ENCODE measurements around the gene LARP4B. TPM values are rescaled to one million over a fixed set of nuclear protein-coding genes. Genes with fewer than 3 reads are reported as not detected.

Gene LARP4B
- total and polyA plus RNA-seq, 2 experiments from 2014 or later, result 18.3 to 52.3 TPM

GRCh38 chr10:954396-954795 lies 22.9 kb upstream of the LARP4B start:
- Histone ChIP-seq H3F3A (replicated peaks; ENCODE audit: low read depth) (no peaks in the 10 kb centered on the region), H4K20me1 (replicated peaks; ENCODE audit: insufficient read depth) (no peaks in the 10 kb centered on the region), H3K4me3 (no peak overlapping the region), H3K4me1 (ENCODE audit: insufficient read depth) (no peaks in the 10 kb centered on the region), H3K27ac (ENCODE audit: low read depth) (no peak overlapping the region), H3K79me2 (replicated peaks; ENCODE audit: insufficient read depth) (no peaks in the 10 kb centered on the region), H3K36me3 (ENCODE audit: insufficient read depth) (no peaks in the 10 kb centered on the region), H3K9me2 (ENCODE audit: insufficient read depth) (no peaks in the 10 kb centered on the region), H3K27me3 (ENCODE audit: insufficient read depth) (no peaks in the 10 kb centered on the region), H3K4me2 (no peak overlapping the region), H2AFZ (no peak overlapping the region)
- Mint-ChIP-seq H3K27ac (no peak overlapping the region), H3K9me3 (no peaks in the 10 kb centered on the region), H3K4me1 (peaks cover 5% of the 10 kb centered on the region), H3K4me3 (no peak overlapping the region), H3K36me3 (ENCODE audit: low read depth) (no peaks in the 10 kb centered on the region), H3K27me3 (ENCODE audit: insufficient read depth, low read depth, poor library complexity) (peaks cover 2% of the 10 kb centered on the region)
- no peak for ATAC-seq
- no peak for TF ChIP-seq EZH2phosphoT487 (IDR thresholded peaks at IDR 0.05; ENCODE audit: unreplicated experiment)
- TF ChIP-seq, protein P1, sequence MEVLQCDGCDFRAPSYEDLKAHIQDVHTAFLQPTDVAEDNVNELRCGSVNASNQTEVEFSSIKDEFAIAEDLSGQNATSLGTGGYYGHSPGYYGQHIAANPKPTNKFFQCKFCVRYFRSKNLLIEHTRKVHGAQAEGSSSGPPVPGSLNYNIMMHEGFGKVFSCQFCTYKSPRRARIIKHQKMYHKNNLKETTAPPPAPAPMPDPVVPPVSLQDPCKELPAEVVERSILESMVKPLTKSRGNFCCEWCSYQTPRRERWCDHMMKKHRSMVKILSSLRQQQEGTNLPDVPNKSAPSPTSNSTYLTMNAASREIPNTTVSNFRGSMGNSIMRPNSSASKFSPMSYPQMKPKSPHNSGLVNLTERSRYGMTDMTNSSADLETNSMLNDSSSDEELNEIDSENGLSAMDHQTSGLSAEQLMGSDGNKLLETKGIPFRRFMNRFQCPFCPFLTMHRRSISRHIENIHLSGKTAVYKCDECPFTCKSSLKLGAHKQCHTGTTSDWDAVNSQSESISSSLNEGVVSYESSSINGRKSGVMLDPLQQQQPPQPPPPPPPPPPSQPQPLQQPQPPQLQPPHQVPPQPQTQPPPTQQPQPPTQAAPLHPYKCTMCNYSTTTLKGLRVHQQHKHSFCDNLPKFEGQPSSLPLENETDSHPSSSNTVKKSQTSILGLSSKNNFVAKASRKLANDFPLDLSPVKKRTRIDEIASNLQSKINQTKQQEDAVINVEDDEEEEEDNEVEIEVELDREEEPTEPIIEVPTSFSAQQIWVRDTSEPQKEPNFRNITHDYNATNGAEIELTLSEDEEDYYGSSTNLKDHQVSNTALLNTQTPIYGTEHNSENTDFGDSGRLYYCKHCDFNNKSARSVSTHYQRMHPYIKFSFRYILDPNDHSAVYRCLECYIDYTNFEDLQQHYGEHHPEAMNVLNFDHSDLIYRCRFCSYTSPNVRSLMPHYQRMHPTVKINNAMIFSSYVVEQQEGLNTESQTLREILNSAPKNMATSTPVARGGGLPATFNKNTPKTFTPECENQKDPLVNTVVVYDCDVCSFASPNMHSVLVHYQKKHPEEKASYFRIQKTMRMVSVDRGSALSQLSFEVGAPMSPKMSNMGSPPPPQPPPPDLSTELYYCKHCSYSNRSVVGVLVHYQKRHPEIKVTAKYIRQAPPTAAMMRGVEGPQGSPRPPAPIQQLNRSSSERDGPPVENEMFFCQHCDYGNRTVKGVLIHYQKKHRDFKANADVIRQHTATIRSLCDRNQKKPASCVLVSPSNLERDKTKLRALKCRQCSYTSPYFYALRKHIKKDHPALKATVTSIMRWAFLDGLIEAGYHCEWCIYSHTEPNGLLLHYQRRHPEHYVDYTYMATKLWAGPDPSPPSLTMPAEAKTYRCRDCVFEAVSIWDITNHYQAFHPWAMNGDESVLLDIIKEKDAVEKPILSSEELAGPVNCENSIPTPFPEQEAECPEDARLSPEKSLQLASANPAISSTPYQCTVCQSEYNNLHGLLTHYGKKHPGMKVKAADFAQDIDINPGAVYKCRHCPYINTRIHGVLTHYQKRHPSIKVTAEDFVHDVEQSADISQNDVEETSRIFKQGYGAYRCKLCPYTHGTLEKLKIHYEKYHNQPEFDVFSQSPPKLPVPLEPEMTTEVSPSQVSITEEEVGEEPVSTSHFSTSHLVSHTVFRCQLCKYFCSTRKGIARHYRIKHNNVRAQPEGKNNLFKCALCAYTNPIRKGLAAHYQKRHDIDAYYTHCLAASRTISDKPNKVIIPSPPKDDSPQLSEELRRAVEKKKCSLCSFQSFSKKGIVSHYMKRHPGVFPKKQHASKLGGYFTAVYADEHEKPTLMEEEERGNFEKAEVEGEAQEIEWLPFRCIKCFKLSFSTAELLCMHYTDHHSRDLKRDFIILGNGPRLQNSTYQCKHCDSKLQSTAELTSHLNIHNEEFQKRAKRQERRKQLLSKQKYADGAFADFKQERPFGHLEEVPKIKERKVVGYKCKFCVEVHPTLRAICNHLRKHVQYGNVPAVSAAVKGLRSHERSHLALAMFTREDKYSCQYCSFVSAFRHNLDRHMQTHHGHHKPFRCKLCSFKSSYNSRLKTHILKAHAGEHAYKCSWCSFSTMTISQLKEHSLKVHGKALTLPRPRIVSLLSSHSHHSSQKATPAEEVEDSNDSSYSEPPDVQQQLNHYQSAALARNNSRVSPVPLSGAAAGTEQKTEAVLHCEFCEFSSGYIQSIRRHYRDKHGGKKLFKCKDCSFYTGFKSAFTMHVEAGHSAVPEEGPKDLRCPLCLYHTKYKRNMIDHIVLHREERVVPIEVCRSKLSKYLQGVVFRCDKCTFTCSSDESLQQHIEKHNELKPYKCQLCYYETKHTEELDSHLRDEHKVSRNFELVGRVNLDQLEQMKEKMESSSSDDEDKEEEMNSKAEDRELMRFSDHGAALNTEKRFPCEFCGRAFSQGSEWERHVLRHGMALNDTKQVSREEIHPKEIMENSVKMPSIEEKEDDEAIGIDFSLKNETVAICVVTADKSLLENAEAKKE (CRISPR knock-in tag; IDR thresholded peaks at IDR 0.05), result no peak
- TF ChIP-seq POLR2AphosphoS5 (IDR thresholded peaks at IDR 0.05; ENCODE audit: low read depth), result no peak
- no peak for TF ChIP-seq ZNF114 (CRISPR knock-in tag; IDR thresholded peaks at IDR 0.05)
- no peak for DNase-seq (ENCODE audit: low spot score)

DNA sequence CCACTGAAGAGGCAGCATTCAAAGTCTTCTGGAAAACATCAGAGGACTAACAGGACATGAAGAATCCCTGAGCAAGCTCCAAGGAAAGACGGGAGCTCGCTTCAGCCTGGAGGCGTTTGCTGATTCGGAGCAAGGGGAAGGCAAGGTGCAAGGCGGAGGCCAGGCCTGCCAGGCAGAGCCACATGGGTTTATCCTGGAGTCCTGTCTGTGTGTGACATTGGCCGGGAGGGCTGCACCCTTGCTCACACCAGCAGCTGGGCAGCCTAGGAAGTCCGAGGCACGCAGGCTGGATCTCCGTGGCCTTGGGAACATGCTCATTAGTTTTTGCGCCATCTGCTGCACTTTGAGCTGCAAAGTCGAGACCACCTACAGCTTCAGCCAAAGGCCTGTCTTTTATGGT lies 22.3 kb upstream of the LARP4B start:
- H3K27ac Mint-ChIP-seq, result no peak overlapping the region

More for the DNA sequence above, 22.3 kb upstream of the LARP4B start:
- Mint-ChIP-seq H3K27me3 (ENCODE audit: insufficient read depth, low read depth, poor library complexity) (peaks cover 2% of the 10 kb centered on the region), H3K36me3 (ENCODE audit: low read depth) (no peaks in the 10 kb centered on the region), H3K9me3 (no peaks in the 10 kb centered on the region), H3K4me1 (peaks cover 5% of the 10 kb centered on the region), H3K4me3 (no peak overlapping the region)
- H3K36me3 ChIP-seq (ENCODE audit: insufficient read depth), result no peaks in the 10 kb centered on the region
- no peak overlapping the region for H3K27ac ChIP-seq (ENCODE audit: low read depth)
- H3F3A ChIP-seq (replicated peaks; ENCODE audit: low read depth), result no peaks in the 10 kb centered on the region
- TF ChIP-seq EZH2phosphoT487 (IDR thresholded peaks at IDR 0.05; ENCODE audit: unreplicated experiment), result no peak
- no peak for TF ChIP-seq POLR2AphosphoS5 (IDR thresholded peaks at IDR 0.05; ENCODE audit: low read depth)
- ATAC-seq (no peak), DNase-seq (ENCODE audit: low spot score) (no peak)
- H4K20me1 ChIP-seq (replicated peaks; ENCODE audit: insufficient read depth), result no peaks in the 10 kb centered on the region
- no peaks in the 10 kb centered on the region for H3K4me1 ChIP-seq (ENCODE audit: insufficient read depth)
- H3K4me3 ChIP-seq, result no peak overlapping the region
- H3K9me2 ChIP-seq (ENCODE audit: insufficient read depth), result no peaks in the 10 kb centered on the region
- H2AFZ ChIP-seq, result no peak overlapping the region
- no peaks in the 10 kb centered on the region for H3K27me3 ChIP-seq (ENCODE audit: insufficient read depth)
- H3K4me2 ChIP-seq, result no peak overlapping the region
- no peaks in the 10 kb centered on the region for H3K79me2 ChIP-seq (replicated peaks; ENCODE audit: insufficient read depth)
